IPS-NIHi7 (cell line): ENCODE results near the gene EIF2AK3.

Experiments used
- DNase-seq: peaks from one replicate; pipeline ENCODE4 v3.0.0; 2012; ENCODE audit warnings: mixed read lengths; ENCODE audit errors: extremely low spot score

EIF2AK3 gene

DNA sequence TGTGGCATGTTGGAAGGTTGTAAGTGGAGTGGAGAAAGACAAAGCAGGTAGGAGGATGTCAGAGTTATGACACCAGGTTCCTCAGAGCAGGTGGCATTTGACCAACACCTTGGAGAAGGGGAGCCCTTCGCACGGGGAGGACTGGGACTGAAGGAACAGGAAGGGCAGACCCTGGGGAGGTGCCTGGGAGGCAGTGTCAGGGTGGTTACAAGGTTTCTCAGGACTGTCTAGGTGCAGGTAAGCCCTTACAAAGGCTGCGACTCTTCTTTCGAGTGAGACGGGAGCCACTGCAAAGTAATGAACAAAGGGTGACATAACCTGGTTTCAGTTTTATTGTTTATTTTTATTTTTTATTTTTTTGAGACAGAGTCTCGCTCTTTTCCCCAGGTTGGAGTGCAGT lies 84.6 kb downstream of the EIF2AK3 start:
- no peak for DNase-seq

DNA sequence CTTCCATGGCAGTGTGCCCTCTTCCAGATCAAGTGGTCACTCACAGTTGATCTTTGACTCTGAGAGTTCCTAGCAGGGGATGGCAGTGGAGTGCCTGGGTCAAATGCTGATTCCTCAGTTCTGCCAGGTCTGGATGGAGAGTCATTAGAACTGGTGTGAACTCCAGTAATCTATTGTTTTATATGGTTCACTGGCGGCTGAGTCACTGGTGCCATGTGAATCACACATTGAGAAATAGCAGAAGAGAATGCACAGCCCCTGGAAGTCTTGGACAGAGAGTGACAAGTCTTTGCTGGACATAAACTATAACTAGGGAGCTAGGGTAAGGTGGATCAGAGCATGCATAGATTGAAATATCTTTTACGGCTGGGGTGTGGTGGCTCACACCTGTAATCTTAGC lies 86.9 kb downstream of the EIF2AK3 start:
- no peak for DNase-seq

DNA sequence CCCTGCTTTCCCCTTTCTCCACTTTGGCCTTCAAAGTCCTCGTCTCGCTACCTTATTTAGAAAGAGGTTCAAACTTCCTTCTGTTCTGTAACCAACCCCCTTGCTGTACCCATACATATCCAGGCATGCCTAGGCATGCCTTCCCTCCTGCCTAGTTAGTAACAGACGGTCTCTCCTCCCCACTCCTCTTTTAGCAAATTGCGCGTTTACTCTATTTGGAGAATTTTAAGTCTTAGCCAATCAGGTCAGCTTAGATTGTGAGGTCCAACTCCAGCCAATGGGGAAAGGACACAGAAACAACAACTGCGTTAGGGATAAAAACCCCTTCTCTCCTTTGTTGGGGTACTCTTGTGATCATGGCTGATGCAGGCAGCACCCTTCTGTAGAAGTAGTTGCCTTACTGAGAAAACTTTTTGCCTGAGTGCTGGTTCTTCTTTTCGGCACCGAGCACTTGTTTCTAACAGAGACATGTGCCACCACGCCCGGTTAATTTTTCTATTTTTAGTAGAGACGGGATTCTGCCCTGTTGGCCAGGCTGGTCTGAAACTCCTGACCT lies 88.8 kb downstream of the EIF2AK3 start:
- DNase-seq, result no peak

DNA sequence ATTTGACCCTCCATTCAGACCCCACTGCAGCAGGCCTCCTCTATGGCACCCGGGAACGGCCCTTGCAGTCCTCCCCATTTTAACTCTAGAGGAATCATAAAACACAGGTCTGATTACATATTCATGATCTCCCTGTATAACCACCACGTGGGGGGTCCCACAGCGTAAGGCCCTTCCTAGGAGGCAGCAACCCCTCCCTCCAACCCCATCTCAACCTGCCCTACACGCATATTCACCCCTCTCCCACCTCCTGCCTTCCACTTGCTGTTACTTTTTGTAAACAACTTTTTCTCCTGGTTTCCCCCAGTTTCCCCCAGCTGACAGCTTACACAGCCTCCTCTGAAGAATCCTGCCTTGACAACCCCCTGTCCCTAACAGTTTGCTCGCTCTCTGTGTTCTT lies 89.6 kb downstream of the EIF2AK3 start:
- peak; percentile 30 for DNase-seq

DNA sequence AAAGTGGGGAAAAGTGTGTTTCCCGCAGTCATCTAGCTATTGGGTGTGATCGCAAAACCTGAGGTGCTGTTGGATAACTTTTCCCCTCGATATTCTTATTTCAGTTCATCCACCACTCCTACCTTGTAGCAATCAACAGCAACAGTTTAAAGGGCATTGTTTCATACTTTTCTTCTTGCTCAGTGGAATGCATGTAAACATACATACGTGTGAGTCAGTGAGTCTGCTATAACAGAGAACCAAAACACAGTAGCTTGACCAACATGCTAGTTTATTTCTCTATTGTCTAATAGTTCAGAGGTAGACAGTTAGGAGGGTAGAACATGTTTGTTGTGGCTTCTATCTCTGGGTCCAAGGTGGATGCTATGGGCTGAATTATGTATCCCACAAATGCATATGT lies 97.2 kb downstream of the EIF2AK3 start:
- DNase-seq, result no peak

DNA sequence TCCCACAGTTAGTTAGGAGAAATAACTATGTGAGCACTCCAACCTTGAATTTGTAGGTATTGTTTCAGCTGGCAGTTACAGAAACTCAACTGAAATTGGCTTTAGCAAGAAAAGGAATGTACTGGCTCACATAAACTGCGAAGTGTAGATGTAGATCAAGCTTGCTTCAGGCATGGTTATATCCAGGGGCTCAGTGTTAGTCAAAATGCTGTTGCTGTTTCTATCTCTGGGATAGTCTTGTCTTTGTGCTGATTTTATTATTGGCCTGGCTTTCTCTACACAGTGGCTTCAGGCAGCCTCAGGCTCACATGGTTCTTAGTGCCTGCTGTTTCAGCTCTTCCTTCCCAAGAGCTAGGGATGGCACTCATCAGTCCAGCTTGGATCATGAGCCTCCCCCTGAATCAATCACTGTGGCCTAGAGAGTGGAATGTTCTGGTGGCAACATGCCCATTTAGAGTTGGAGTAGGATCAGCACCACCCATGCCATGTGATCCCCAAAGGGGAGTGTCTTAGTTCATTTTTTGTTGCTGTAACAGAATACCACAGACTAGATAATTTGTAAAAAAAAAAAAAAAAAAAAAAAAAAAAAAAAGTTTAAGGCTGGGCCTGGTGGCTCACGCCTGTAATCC lies 105.7 kb downstream of the EIF2AK3 start:
- no peak for DNase-seq

DNA sequence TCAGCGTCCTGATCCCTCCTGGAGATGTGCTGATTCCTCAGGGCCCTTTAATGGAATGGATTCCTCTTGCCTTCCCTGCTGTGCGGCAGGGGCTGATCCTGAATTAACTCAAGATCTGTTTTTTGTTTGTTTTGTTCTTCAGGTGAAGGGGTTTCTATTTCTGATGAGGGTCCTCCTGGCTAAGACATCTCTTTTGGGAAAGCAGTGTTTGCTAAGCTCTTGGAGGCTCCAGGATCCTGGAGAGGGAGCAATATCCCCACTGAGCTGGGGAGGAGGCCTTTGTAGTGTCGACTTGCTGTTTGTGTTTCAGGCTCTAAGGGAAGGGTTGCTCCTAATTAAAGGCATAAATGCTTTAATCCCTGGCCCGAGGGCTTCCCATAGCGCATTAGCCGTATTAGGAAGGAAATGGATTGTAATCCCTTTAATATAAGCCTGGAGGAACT lies 109.5 kb downstream of the EIF2AK3 start:
- peak; percentile 62 for DNase-seq
